NCI-H748 (cell line): ENCODE data around the gene ATP6V0A1.
"Not testable (repeated sequence)": the region's sequence is repeated elsewhere in the genome, so short reads cannot be mapped to it uniquely, and the experiment has no call there.

Experiments
- DNase-seq: peaks from one replicate; lab custom pipeline; 2025; ENCODE audit not compliant: unreplicated experiment; lab: John Stamatoyannopoulos, UW

ATP6V0A1 gene

GRCh38 chr17:42436391-42436790 lies 22.3 kb upstream of the ATP6V0A1 start:
- no peak for DNase-seq

- peak; percentile 11 for DNase-seq
Observed at GRCh38 chr17:42438600-42439567, 19.8 kb upstream of the ATP6V0A1 start.

GRCh38 chr17:42441371-42442195 lies 17.1 kb upstream of the ATP6V0A1 start:
- DNase-seq: no peak

DNA sequence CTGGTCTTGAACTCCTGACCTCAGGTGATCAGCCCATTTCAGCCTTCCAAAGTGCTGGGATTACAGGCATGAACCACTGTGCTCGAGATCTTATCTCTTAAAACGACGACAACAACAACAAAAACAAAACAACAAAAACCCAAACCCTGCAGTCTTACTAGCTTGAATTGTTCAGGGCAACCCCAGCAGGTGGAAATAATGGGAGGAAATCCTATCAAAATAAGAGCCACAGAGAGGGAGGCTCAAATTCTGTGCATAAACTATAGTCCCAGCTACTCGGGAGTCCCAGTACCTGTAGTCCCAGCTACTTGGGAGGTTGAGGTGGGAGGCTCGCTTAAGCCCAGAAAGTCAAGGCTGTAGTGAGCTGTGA lies 16.5 kb upstream of the ATP6V0A1 start:
- DNase-seq: no peak

- DNase-seq: not testable (repeated sequence)
Observed at GRCh38 chr17:42449176-42449575, 9.5 kb upstream of the ATP6V0A1 start.

- DNase-seq: not testable (repeated sequence)
Observed at GRCh38 chr17:42449838-42450237, 8.8 kb upstream of the ATP6V0A1 start.

DNA sequence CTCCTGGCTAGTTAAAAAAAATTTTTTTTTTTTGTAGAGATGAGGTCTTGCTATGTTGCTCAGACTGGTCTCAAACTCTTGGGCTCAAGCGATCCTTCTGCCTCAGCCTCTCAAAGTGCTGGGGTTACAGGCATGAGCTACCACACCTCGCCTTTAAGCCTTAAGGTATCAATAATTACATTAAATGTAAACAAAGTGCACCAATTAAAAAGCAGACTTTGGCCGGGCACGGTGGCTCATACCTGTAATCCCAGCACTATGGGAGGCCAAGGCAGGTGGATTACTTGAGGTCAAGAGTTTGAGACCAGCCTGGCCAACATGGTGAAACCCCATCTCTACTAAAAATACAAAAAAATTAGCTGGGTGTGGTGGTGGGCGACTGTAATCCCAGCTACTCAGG lies 7.4 kb upstream of the ATP6V0A1 start:
- DNase-seq: not testable (repeated sequence)

GRCh38 chr17:42453439-42453838 lies 5.2 kb upstream of the ATP6V0A1 start:
- no peak for DNase-seq

- DNase-seq: not testable (repeated sequence)
Observed at GRCh38 chr17:42454987-42455386, 3.7 kb upstream of the ATP6V0A1 start.

GRCh38 chr17:42456223-42457106 lies 2.2 kb upstream of the ATP6V0A1 start:
- DNase-seq: no peak

DNA sequence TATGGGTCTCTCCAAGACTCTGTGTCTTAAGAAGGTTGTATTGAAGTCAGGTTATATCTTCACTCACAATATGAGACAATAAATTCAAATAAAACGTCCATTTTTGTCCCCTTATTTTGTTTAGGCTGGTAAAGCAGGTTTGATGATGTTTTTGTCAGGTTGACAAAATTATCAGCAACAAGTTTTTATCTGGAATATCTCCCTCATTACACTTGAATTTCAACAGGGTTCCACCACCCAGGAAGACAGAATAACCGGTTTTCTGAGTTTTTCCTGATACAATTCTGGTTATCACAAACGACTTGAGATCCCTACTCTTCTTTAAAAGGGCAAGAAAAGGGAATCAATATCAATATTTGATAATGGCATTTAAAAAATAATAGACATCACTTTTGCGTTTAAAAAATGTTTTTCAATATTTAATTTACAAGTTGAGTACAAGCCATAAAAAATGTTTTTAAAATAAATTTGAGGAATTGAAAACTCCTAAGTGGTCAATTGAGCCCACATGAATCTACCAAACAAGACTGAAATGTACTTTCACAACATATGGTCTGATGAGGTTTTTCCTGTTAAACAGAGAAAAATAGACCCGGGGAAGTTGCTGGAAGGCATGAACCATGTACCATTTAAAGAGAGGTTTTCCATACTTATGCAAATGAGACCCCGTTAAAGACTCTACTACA lies 1.4 kb upstream of the ATP6V0A1 start:
- no peak for DNase-seq

GRCh38 chr17:42459256-42459800 lies 650 bp downstream of the ATP6V0A1 start:
- DNase-seq: peak; percentile 70

DNA sequence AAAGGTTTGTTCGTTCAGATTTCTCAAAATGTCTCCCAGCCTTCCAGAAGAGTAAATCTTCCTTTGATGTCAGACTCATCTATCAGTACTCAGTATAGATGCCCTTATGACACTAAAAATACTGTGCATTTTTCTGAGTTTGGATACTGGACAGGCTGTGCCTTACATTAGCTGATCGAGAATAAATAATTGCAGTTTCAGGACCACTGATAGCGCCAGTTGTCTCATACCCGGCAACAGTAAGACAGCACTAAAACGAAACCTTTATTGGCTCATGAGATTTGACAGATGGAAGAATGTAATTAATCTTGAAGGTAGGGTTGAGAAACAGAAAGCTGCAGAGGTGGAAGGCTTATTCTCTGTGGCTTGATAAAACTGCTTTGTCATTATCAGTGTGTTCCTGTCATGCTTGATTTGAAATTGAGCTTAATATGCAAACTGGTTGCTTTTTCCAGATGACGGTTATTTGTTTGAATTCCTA lies 1.2 kb downstream of the ATP6V0A1 start:
- no peak for DNase-seq

- DNase-seq: no peak
Observed at GRCh38 chr17:42460371-42460770, 1.7 kb downstream of the ATP6V0A1 start.

- DNase-seq: no peak
Observed at GRCh38 chr17:42463976-42464400, 5.3 kb downstream of the ATP6V0A1 start.

DNA sequence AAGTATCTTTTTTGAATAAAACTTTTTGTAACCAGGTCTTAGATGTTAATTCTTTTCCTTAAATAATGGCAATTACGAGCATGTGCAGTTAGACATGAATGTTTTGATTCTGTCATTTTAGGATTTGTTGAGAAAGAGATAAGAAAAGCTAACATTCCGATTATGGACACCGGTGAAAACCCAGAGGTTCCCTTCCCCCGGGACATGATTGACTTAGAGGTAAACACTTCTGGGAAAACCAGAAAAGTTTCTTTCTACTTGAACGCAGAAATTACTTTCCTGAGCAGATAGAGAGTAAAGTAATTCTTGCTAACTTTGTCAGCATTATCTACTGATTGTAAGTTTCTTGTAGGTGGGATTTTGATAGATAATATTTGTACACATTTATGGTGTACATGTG lies 9.2 kb downstream of the ATP6V0A1 start:
- DNase-seq: no peak

GRCh38 chr17:42472709-42473521 lies 14.2 kb downstream of the ATP6V0A1 start:
- no peak for DNase-seq

DNA sequence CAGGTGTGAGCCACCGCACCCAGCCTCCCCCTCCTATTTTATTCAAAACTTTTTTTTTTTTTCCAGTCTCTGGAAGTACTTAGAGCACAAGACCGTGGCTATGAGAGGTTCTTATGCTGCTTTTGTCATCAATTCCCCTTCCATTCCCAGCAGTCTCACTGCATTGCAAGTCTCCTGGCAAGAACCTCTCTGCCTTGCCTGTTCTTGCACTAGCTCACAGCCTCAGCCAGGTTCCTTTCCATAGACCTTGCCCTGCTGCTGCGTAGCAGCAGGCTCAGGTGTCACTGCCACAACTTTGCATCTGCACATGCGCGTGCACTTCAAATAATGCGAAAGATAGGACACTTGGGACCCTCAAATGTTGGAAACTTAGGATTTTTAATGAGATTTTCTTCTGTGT lies 15.6 kb downstream of the ATP6V0A1 start:
- DNase-seq: no peak

- DNase-seq: no peak
Observed at GRCh38 chr17:42475121-42475520, 16.4 kb downstream of the ATP6V0A1 start.
